ENCODE results near the gene MBNL3.

The MBNL3 gene

GRCh38 chrX:132508834-132509233 is 20.0 kb upstream of the MBNL3 start:
- H3K4me3 ChIP-seq (ENCODE audit: control insufficient read depth in 1 of 7, extremely low read depth in 1 of 7, insufficient read depth in 4 of 7, low read depth in 2 of 7, low read length in 6 of 7), result no peak overlapping the region
- ChIA-PET POLR2A (no interaction called here), CTCF (no interaction called here)
- H3K36me3 ChIP-seq (ENCODE audit: control insufficient read depth in 4 of 4, insufficient read depth in 4 of 4, low read length in 3 of 4), result no peaks in the 10 kb centered on the region
- H3K4me1 ChIP-seq (ENCODE audit: control extremely low read depth in 1 of 4, control insufficient read depth in 4 of 4, insufficient read depth in 4 of 4, low read length in 3 of 4), result no peaks in the 10 kb centered on the region
- DNase-seq, result no peak
- H3K9me3 ChIP-seq (ENCODE audit: control extremely low read depth in 1 of 5, control insufficient read depth in 4 of 5, insufficient read depth in 2 of 5, low read depth in 1 of 5, low read length in 4 of 5), result peaks cover 0 to 8% (median 0%) of the 10 kb centered on the region in 5 experiments
- WGBS (ENCODE audit: insufficient coverage), result no CpG with 5 or more reads among the region's 2 CpGs
- no peak overlapping the region for H3K27ac ChIP-seq (ENCODE audit: insufficient read depth in 1 of 2, low read depth in 1 of 2, low read length in 2 of 2, poor library complexity in 1 of 2, severe bottlenecking in 2 of 2)
- no peaks in the 10 kb centered on the region for H3K27me3 ChIP-seq (replicated peaks in 2 of 5; ENCODE audit: control insufficient read depth in 4 of 5, insufficient read depth in 5 of 5, low read length in 4 of 5)

DNA sequence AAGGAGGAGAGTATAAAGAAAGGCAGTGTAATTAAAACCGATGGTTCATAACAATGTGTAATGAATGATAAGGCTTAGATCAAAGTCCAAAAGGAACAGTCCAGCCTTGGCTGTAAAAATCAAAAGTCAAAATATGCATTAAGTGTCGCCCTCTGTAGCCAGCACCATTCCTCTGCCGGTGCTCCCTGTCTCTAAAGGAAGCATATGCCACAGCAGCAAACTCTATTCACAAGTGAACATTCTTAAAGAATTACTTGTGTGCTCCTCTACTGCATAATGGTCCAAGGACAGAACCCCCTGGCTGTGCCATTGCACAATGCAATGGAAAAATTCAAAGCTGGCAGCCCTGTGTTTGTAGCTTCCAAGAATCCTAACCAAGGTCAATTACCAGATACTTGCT is 16.3 kb upstream of the MBNL3 start:
- DNase-seq, result no peak
- Histone ChIP-seq H3K4me1 (ENCODE audit: control extremely low read depth in 1 of 4, control insufficient read depth in 4 of 4, insufficient read depth in 4 of 4, low read length in 3 of 4) (no peaks in the 10 kb centered on the region), H3K9me3 (ENCODE audit: control extremely low read depth in 1 of 5, control insufficient read depth in 4 of 5, insufficient read depth in 2 of 5, low read depth in 1 of 5, low read length in 4 of 5) (peaks cover 0 to 6% (median 0%) of the 10 kb centered on the region in 5 experiments), H3K4me3 (ENCODE audit: control insufficient read depth in 1 of 7, extremely low read depth in 1 of 7, insufficient read depth in 4 of 7, low read depth in 2 of 7, low read length in 6 of 7) (no peak overlapping the region), H3K27me3 (replicated peaks in 2 of 5; ENCODE audit: control insufficient read depth in 4 of 5, insufficient read depth in 5 of 5, low read length in 4 of 5) (peaks cover 0 to 2% (median 0%) of the 10 kb centered on the region in 5 experiments), H3K36me3 (ENCODE audit: control insufficient read depth in 4 of 4, insufficient read depth in 4 of 4, low read length in 3 of 4) (no peaks in the 10 kb centered on the region), H3K27ac (ENCODE audit: insufficient read depth in 1 of 2, low read depth in 1 of 2, low read length in 2 of 2, poor library complexity in 1 of 2, severe bottlenecking in 2 of 2) (no peak overlapping the region)
- WGBS (ENCODE audit: insufficient coverage), result 55% methylated on average over 2 of the region's 3 CpGs
- ChIA-PET POLR2A (no interaction called here), CTCF (interaction anchor here (0.6 kb wide), 1 partner anchor 565 kb away, joined by 3 read pairs; no protein-coding TSS in a partner anchor)

DNA sequence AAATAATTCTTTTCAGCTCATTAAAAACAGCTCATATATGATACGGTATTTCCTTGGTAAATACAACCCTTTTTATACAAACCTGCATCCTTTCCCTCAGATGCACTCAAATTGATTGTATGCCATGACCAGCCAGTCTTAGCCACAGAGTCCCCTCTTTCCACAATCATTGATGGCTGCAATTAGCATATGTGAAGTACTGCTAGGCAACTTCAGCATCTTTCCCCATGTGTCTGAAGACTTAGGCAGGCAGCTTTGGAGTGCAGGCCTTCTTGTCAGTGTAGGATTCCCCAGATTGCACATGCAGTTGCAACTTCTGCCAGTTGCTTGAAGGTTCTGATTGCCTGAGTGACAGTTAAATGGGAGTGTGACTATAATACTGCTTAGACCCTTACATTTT is 15.6 kb upstream of the MBNL3 start:
- CTCF ChIA-PET, result no interaction called here
- peaks cover 0 to 6% (median 0%) of the 10 kb centered on the region in 5 experiments for H3K9me3 ChIP-seq (ENCODE audit: control extremely low read depth in 1 of 5, control insufficient read depth in 4 of 5, insufficient read depth in 2 of 5, low read depth in 1 of 5, low read length in 4 of 5)
- 100% methylated on average over 1 of the region's 1 CpG for WGBS (ENCODE audit: insufficient coverage)

DNA sequence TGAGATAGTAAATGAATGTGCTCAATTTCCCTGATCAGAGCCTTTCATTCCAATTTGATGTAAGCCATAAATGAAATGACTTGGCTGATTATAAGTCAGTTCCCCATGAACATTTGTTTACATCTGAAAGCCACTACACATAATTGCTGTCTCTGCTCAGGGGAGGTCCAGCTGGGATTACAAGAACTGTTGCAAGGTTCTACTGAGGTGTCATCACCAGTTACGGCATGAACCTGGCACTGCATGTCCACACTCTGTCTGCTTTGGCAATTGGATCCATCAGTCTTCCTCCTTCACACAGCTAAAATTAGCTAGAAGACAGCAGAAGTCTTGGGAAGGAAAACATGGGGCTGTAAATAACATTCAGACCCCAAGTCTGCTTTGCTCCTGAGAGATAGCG is 12.8 kb upstream of the MBNL3 start:
- CTCF ChIA-PET, result no interaction called here
- peaks cover 0 to 7% (median 0%) of the 10 kb centered on the region in 5 experiments for H3K27me3 ChIP-seq (replicated peaks in 2 of 5; ENCODE audit: control insufficient read depth in 4 of 5, insufficient read depth in 5 of 5, low read length in 4 of 5)
- H3K27ac ChIP-seq (ENCODE audit: insufficient read depth in 1 of 2, low read depth in 1 of 2, low read length in 2 of 2, poor library complexity in 1 of 2, severe bottlenecking in 2 of 2), result no peak overlapping the region
- no peaks in the 10 kb centered on the region for H3K4me1 ChIP-seq (ENCODE audit: control extremely low read depth in 1 of 4, control insufficient read depth in 4 of 4, insufficient read depth in 4 of 4, low read length in 3 of 4)
- no peaks in the 10 kb centered on the region for H3K36me3 ChIP-seq (ENCODE audit: control insufficient read depth in 4 of 4, insufficient read depth in 4 of 4, low read length in 3 of 4)
- DNase-seq, result no peak
- 86% methylated on average over 1 of the region's 2 CpGs for WGBS (ENCODE audit: insufficient coverage)
- POLR2A ChIA-PET, result no interaction called here
- no peak overlapping the region for H3K4me3 ChIP-seq (ENCODE audit: control insufficient read depth in 1 of 7, extremely low read depth in 1 of 7, insufficient read depth in 4 of 7, low read depth in 2 of 7, low read length in 6 of 7)
- no peaks in the 10 kb centered on the region for H3K9me3 ChIP-seq (ENCODE audit: control extremely low read depth in 1 of 5, control insufficient read depth in 4 of 5, insufficient read depth in 2 of 5, low read depth in 1 of 5, low read length in 4 of 5)

More for the DNA sequence above, 15.6 kb upstream of the MBNL3 start:
- no peak overlapping the region for H3K4me3 ChIP-seq (ENCODE audit: control insufficient read depth in 1 of 7, extremely low read depth in 1 of 7, insufficient read depth in 4 of 7, low read depth in 2 of 7, low read length in 6 of 7)
- H3K4me1 ChIP-seq (ENCODE audit: control extremely low read depth in 1 of 4, control insufficient read depth in 4 of 4, insufficient read depth in 4 of 4, low read length in 3 of 4), result no peaks in the 10 kb centered on the region
- H3K36me3 ChIP-seq (ENCODE audit: control insufficient read depth in 4 of 4, insufficient read depth in 4 of 4, low read length in 3 of 4), result no peaks in the 10 kb centered on the region
- DNase-seq, result no peak
- POLR2A ChIA-PET, result no interaction called here
- no peak overlapping the region for H3K27ac ChIP-seq (ENCODE audit: insufficient read depth in 1 of 2, low read depth in 1 of 2, low read length in 2 of 2, poor library complexity in 1 of 2, severe bottlenecking in 2 of 2)
- peaks cover 0 to 2% (median 0%) of the 10 kb centered on the region in 5 experiments for H3K27me3 ChIP-seq (replicated peaks in 2 of 5; ENCODE audit: control insufficient read depth in 4 of 5, insufficient read depth in 5 of 5, low read length in 4 of 5)

DNA sequence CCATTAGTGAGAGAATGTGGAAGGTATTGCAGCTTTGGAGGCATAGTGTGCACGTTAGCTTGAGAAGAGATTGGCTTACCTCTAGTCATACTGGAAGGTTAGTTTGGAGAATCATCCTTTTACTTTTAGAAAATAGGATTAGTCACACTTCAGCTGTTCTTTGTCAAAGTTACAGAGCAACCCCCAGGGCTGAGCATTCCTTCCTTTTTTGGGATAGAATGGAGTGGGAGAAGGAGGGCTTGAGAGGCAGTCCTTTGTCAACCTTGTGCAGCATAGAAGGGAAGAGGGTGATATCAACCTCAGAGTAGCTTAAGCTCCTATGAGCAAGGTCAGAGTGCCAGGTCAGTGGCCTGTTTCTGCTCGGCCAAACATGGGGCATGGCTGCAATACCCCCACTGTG is 8.6 kb upstream of the MBNL3 start:
- H3K4me3 ChIP-seq (ENCODE audit: control insufficient read depth in 1 of 7, extremely low read depth in 1 of 7, insufficient read depth in 4 of 7, low read depth in 2 of 7, low read length in 6 of 7), result no peak overlapping the region
- H3K4me1 ChIP-seq (ENCODE audit: control extremely low read depth in 1 of 4, control insufficient read depth in 4 of 4, insufficient read depth in 4 of 4, low read length in 3 of 4), result no peaks in the 10 kb centered on the region
- peaks cover 0 to 5% (median 0%) of the 10 kb centered on the region in 5 experiments for H3K27me3 ChIP-seq (replicated peaks in 2 of 5; ENCODE audit: control insufficient read depth in 4 of 5, insufficient read depth in 5 of 5, low read length in 4 of 5)
- H3K27ac ChIP-seq (ENCODE audit: insufficient read depth in 1 of 2, low read depth in 1 of 2, low read length in 2 of 2, poor library complexity in 1 of 2, severe bottlenecking in 2 of 2), result no peak overlapping the region
- DNase-seq, result no peak
- CTCF ChIA-PET, result interaction anchor here (0.9 kb wide), 1 partner anchor 92 kb away, joined by 3 read pairs; no protein-coding TSS in a partner anchor
- no peaks in the 10 kb centered on the region for H3K36me3 ChIP-seq (ENCODE audit: control insufficient read depth in 4 of 4, insufficient read depth in 4 of 4, low read length in 3 of 4)
- WGBS (ENCODE audit: insufficient coverage), result 74% methylated on average over 2 of the region's 2 CpGs
- POLR2A ChIA-PET, result no interaction called here
- no peaks in the 10 kb centered on the region for H3K9me3 ChIP-seq (ENCODE audit: control extremely low read depth in 1 of 5, control insufficient read depth in 4 of 5, insufficient read depth in 2 of 5, low read depth in 1 of 5, low read length in 4 of 5)

DNA sequence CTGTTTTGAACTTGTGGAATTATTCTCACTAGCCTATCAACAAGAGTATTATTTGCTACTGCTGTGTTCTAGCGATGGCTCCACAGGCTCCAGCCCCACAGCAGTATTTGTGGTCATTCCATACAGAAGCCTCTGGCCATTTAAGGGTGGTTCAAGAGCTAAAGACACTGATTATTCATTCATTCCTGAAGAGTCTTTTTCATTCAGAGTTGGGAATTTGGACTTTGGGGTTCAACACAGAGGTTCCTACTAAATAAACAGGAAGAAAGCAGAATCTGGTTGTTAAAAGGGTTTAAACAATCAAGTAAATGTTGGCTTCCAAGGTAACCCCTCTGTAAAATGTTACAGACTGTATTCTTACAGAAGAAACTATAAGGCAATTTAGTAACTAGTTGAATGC is 4.3 kb upstream of the MBNL3 start:
- H3K4me3 ChIP-seq (ENCODE audit: control insufficient read depth in 1 of 7, extremely low read depth in 1 of 7, insufficient read depth in 4 of 7, low read depth in 2 of 7, low read length in 6 of 7), result no peak overlapping the region
- POLR2A ChIA-PET, result no interaction called here
- H3K27me3 ChIP-seq (replicated peaks in 2 of 5; ENCODE audit: control insufficient read depth in 4 of 5, insufficient read depth in 5 of 5, low read length in 4 of 5), result peaks cover 0 to 7% (median 0%) of the 10 kb centered on the region in 5 experiments
- CTCF ChIA-PET, result no interaction called here
- WGBS (ENCODE audit: insufficient coverage), result no CpG with 5 or more reads among the region's 1 CpG
- H3K9me3 ChIP-seq (ENCODE audit: control extremely low read depth in 1 of 5, control insufficient read depth in 4 of 5, insufficient read depth in 2 of 5, low read depth in 1 of 5, low read length in 4 of 5), result peaks cover 0 to 3% (median 0%) of the 10 kb centered on the region in 5 experiments
- H3K27ac ChIP-seq (ENCODE audit: insufficient read depth in 1 of 2, low read depth in 1 of 2, low read length in 2 of 2, poor library complexity in 1 of 2, severe bottlenecking in 2 of 2), result no peak overlapping the region
- H3K36me3 ChIP-seq (ENCODE audit: control insufficient read depth in 4 of 4, insufficient read depth in 4 of 4, low read length in 3 of 4), result no peaks in the 10 kb centered on the region
- peaks cover 0 to 18% (median 8%) of the 10 kb centered on the region in 4 experiments for H3K4me1 ChIP-seq (ENCODE audit: control extremely low read depth in 1 of 4, control insufficient read depth in 4 of 4, insufficient read depth in 4 of 4, low read length in 3 of 4)
- no peak for DNase-seq

GRCh38 chrX:132491191-132491590 is 2.4 kb upstream of the MBNL3 start:
- peak; percentile 73 to 92 (median 88) for DNase-seq
- no peaks in the 10 kb centered on the region for H3K36me3 ChIP-seq (ENCODE audit: control insufficient read depth in 4 of 4, insufficient read depth in 4 of 4, low read length in 3 of 4)
- CTCF ChIA-PET, result interaction anchor here (0.8 to 1.2 kb wide), 4 partner anchors 9 to 199 kb away, joined by 3 to 4 read pairs (median 3); no protein-coding TSS in a partner anchor

More at GRCh38 chrX:132491191-132491590, 2.4 kb upstream of the MBNL3 start:
- Histone ChIP-seq H3K27ac (ENCODE audit: insufficient read depth in 1 of 2, low read depth in 1 of 2, low read length in 2 of 2, poor library complexity in 1 of 2, severe bottlenecking in 2 of 2) (peak overlapping the region in 1 of 2 experiments; percentile 29), H3K9me3 (ENCODE audit: control extremely low read depth in 1 of 5, control insufficient read depth in 4 of 5, insufficient read depth in 2 of 5, low read depth in 1 of 5, low read length in 4 of 5) (peaks cover 0 to 3% (median 0%) of the 10 kb centered on the region in 5 experiments), H3K4me1 (ENCODE audit: control extremely low read depth in 1 of 4, control insufficient read depth in 4 of 4, insufficient read depth in 4 of 4, low read length in 3 of 4) (peaks cover 8 to 30% (median 20%) of the 10 kb centered on the region in 4 experiments), H3K27me3 (replicated peaks in 2 of 5; ENCODE audit: control insufficient read depth in 4 of 5, insufficient read depth in 5 of 5, low read length in 4 of 5) (peaks cover 0 to 2% (median 0%) of the 10 kb centered on the region in 5 experiments), H3K4me3 (ENCODE audit: control insufficient read depth in 1 of 7, extremely low read depth in 1 of 7, insufficient read depth in 4 of 7, low read depth in 2 of 7, low read length in 6 of 7) (peak overlapping the region in 6 of 7 experiments; percentile 65 to 88 (median 70))
- POLR2A ChIA-PET, result interaction anchor here (0.5 kb wide), 1 partner anchor 73 kb away, joined by 4 read pairs; no protein-coding TSS in a partner anchor
- 80% methylated on average over 1 of the region's 3 CpGs for WGBS (ENCODE audit: insufficient coverage)
